Measurements from ENCODE around the gene SBNO1.

Gene SBNO1

GRCh38 chr12:123393747-123394146, 29.1 kb upstream of the SBNO1 start:
- no peaks in the 10 kb centered on the region for H4K20me1 ChIP-seq (ENCODE audit: low read depth, low read length)
- no peak overlapping the region for H3K4me2 ChIP-seq (ENCODE audit: low read depth, low read length, poor library complexity, severe bottlenecking)
- no peaks in the 10 kb centered on the region for H3K9me3 ChIP-seq (ENCODE audit: insufficient read depth, low read length)
- H3K4me3 ChIP-seq (ENCODE audit: insufficient read depth, low read length, poor library complexity, severe bottlenecking): no peak overlapping the region
- no peaks in the 10 kb centered on the region for H3K27me3 ChIP-seq (ENCODE audit: low read length)
- H3K27ac ChIP-seq (ENCODE audit: low read depth, low read length): no peak overlapping the region
- H3F3A ChIP-seq (ENCODE audit: insufficient read depth): no peaks in the 10 kb centered on the region
- TF ChIP-seq CTCF (IDR thresholded peaks at IDR 0.05; ENCODE audit: insufficient read depth, low read length, poor library complexity, severe bottlenecking) (no peak), EZH2phosphoT487 (conservative IDR thresholded peaks at IDR 0.05; ENCODE audit: low read length) (no peak)
- H3K79me2 ChIP-seq (ENCODE audit: insufficient read depth, low read length): peaks cover 31% of the 10 kb centered on the region
- H2AFZ ChIP-seq (ENCODE audit: low read depth, low read length, severe bottlenecking): no peak overlapping the region
- H3K9me2 ChIP-seq (replicated peaks; ENCODE audit: insufficient read depth, low read length): no peaks in the 10 kb centered on the region
- H3K9ac ChIP-seq (ENCODE audit: low read length): no peak overlapping the region
- 0 out of 2 replicates have a peak, but pooled peaks cover 4% of the 10 kb centered on the region for H3K36me3 ChIP-seq (ENCODE audit: low read length)

GRCh38 chr12:123391546-123392343, 27.1 kb upstream of the SBNO1 start:
- peaks cover 8% of the 10 kb centered on the region; the same call in 1 of the 2 replicates for H3F3A ChIP-seq (ENCODE audit: insufficient read depth)
- no peak overlapping the region for H3K9ac ChIP-seq (ENCODE audit: low read length)
- H3K27ac ChIP-seq (ENCODE audit: low read depth, low read length): no peak overlapping the region
- H3K79me2 ChIP-seq (ENCODE audit: insufficient read depth, low read length): peaks cover 16% of the 10 kb centered on the region
- 0 out of 2 replicates have a peak, but pooled peaks cover 4% of the 10 kb centered on the region for H3K36me3 ChIP-seq (ENCODE audit: low read length)
- H3K27me3 ChIP-seq (ENCODE audit: low read length): no peaks in the 10 kb centered on the region
- no peak overlapping the region for H3K4me3 ChIP-seq (ENCODE audit: insufficient read depth, low read length, poor library complexity, severe bottlenecking)
- H2AFZ ChIP-seq (ENCODE audit: low read depth, low read length, severe bottlenecking): no peak overlapping the region
- no peaks in the 10 kb centered on the region for H4K20me1 ChIP-seq (ENCODE audit: low read depth, low read length)
- no peak overlapping the region for H3K4me2 ChIP-seq (ENCODE audit: low read depth, low read length, poor library complexity, severe bottlenecking)
- H3K9me3 ChIP-seq (ENCODE audit: insufficient read depth, low read length): no peaks in the 10 kb centered on the region
- TF ChIP-seq EZH2phosphoT487 (conservative IDR thresholded peaks at IDR 0.05; ENCODE audit: low read length): no peak
- no peak for TF ChIP-seq CTCF (IDR thresholded peaks at IDR 0.05; ENCODE audit: insufficient read depth, low read length, poor library complexity, severe bottlenecking)
- H3K9me2 ChIP-seq (replicated peaks; ENCODE audit: insufficient read depth, low read length): no peaks in the 10 kb centered on the region

GRCh38 chr12:123390498-123391426, 26.1 kb upstream of the SBNO1 start:
- H3K4me3 ChIP-seq (ENCODE audit: insufficient read depth, low read length, poor library complexity, severe bottlenecking): no peak overlapping the region
- no peak overlapping the region for H3K27ac ChIP-seq (ENCODE audit: low read depth, low read length)
- 0 out of 2 replicates have a peak, but pooled peaks cover 4% of the 10 kb centered on the region for H3K36me3 ChIP-seq (ENCODE audit: low read length)
- TF ChIP-seq CTCF (IDR thresholded peaks at IDR 0.05; ENCODE audit: insufficient read depth, low read length, poor library complexity, severe bottlenecking) (no peak), EZH2phosphoT487 (conservative IDR thresholded peaks at IDR 0.05; ENCODE audit: low read length) (no peak)
- peak overlapping the region; percentile 54 for H3K4me2 ChIP-seq (ENCODE audit: low read depth, low read length, poor library complexity, severe bottlenecking)
- H3K9me2 ChIP-seq (replicated peaks; ENCODE audit: insufficient read depth, low read length): no peaks in the 10 kb centered on the region
- H3K9ac ChIP-seq (ENCODE audit: low read length): no peak overlapping the region
- H2AFZ ChIP-seq (ENCODE audit: low read depth, low read length, severe bottlenecking): no peak overlapping the region
- no peaks in the 10 kb centered on the region for H4K20me1 ChIP-seq (ENCODE audit: low read depth, low read length)
- H3F3A ChIP-seq (ENCODE audit: insufficient read depth): peaks cover 8% of the 10 kb centered on the region; the same call in 1 of the 2 replicates
- peaks cover 12% of the 10 kb centered on the region for H3K79me2 ChIP-seq (ENCODE audit: insufficient read depth, low read length)
- H3K27me3 ChIP-seq (ENCODE audit: low read length): no peaks in the 10 kb centered on the region
- no peaks in the 10 kb centered on the region for H3K9me3 ChIP-seq (ENCODE audit: insufficient read depth, low read length)
